AG04449 (cell line): ENCODE measurements around the gene PLAA.
"Not testable (repeated sequence)": the region's sequence is repeated elsewhere in the genome, so short reads cannot be mapped to it uniquely, and the experiment has no call there.

Source experiments
- CTCF ChIA-PET: fragments of 350-600 bp; formaldehyde crosslinking; extraction: SDS; loops from one replicate; lab custom pipeline; 2021; ENCODE audit warnings: antibody characterized with exemption; lab: Yijun Ruan, JAX
- POLR2A ChIA-PET: fragments of 400-600, 350-600 bp; formaldehyde crosslinking; extraction: SDS; loops from one replicate; lab custom pipeline; 2020; ENCODE audit warnings: antibody characterized with exemption, inconsistent platforms; lab: Yijun Ruan, JAX
- DNase-seq: peaks from one replicate; pipeline ENCODE4 v3.0.0-alpha.2; 2010; ENCODE audit warnings: low read depth, low spot score
- H3K4me3 ChIP-seq: 2 replicates; pipeline ENCODE4 v1.5.1; 2011; ENCODE audit warnings: low read depth, mild to moderate bottlenecking, control low read depth, low read length
- CTCF ChIP-seq: IDR thresholded peaks from one replicate; pipeline ENCODE4 v1.5.1; 2011; ENCODE audit warnings: mild to moderate bottlenecking, moderate library complexity, low read length, control low read depth, inconsistent platforms; ENCODE audit not compliant: insufficient read depth; ENCODE audit errors: missing control alignments

The PLAA gene

GRCh38 chr9:26891726-26892125 lies 55.3 kb downstream of the PLAA start:
- POLR2A ChIA-PET: interaction anchor here (0.9 to 1.2 kb wide), 3 partner anchors 24 to 56 kb away, joined by 3 to 5 read pairs (median 3); partner anchors contain the start of gene PLAA
- TF ChIP-seq CTCF: no peak
- DNase-seq: no peak
- CTCF ChIA-PET: interaction anchor here (0.6 to 1.6 kb wide), 4 partner anchors 34 to 385 kb away, joined by 3 to 6 read pairs (median 4); no protein-coding TSS in a partner anchor
- H3K4me3 ChIP-seq: peak overlapping the region; percentile 99

GRCh38 chr9:26888271-26888670 lies 58.8 kb downstream of the PLAA start:
- no peak overlapping the region for H3K4me3 ChIP-seq
- CTCF ChIA-PET: no interaction called here
- POLR2A ChIA-PET: no interaction called here
- TF ChIP-seq CTCF: no peak
- DNase-seq: no peak

GRCh38 chr9:26882154-26882553 lies 64.9 kb downstream of the PLAA start:
- CTCF ChIA-PET: no interaction called here
- POLR2A ChIA-PET: no interaction called here
- DNase-seq: no peak
- no peak overlapping the region for H3K4me3 ChIP-seq
- TF ChIP-seq CTCF: no peak

GRCh38 chr9:26880262-26880661 lies 66.8 kb downstream of the PLAA start:
- POLR2A ChIA-PET: no interaction called here
- CTCF ChIA-PET: no interaction called here
- TF ChIP-seq CTCF: no peak
- no peak for DNase-seq
- H3K4me3 ChIP-seq: no peak overlapping the region

- CTCF ChIA-PET, DNase-seq, H3K4me3 ChIP-seq: not testable (repeated sequence)
- POLR2A ChIA-PET: interaction anchor here (0.7 kb wide), 1 partner anchor 167 kb away, joined by 3 read pairs; no protein-coding TSS in a partner anchor
These were observed 71.9 kb downstream of the PLAA start for GRCh38 chr9:26875155-26875554.

GRCh38 chr9:26870292-26870691 lies 76.8 kb downstream of the PLAA start:
- no peak for TF ChIP-seq CTCF
- no peak overlapping the region for H3K4me3 ChIP-seq
- ChIA-PET POLR2A (no interaction called here), CTCF (no interaction called here)
- DNase-seq: peak; percentile 3

GRCh38 chr9:26863074-26863473 lies 84.0 kb downstream of the PLAA start:
- no peak for DNase-seq
- ChIA-PET CTCF (interaction anchor here (1.0 kb wide), 1 partner anchor 902 kb away, joined by 3 read pairs; no protein-coding TSS in a partner anchor), POLR2A (no interaction called here)
- no peak for TF ChIP-seq CTCF
- H3K4me3 ChIP-seq: no peak overlapping the region
